K562 (cell line): ENCODE data around the gene DCPS. TPM values are rescaled to one million over a fixed set of nuclear protein-coding genes. Genes with fewer than 3 reads are reported as not detected.

Source experiments
- EP400 ChIP-seq: fragments of 450-650 bp; IDR thresholded peaks from 2 replicates; pipeline ENCODE4 v1.6.1; 2017; ENCODE audit warnings: antibody characterized with exemption, mild to moderate bottlenecking, moderate library complexity
- FOSL1 ChIP-seq: fragments of 200-800 bp; sonication (Bioruptor generic); conservative IDR thresholded peaks from 2 replicates; pipeline ENCODE4 v1.6.1; 2016; ENCODE audit warnings: missing genetic modification characterization, missing compliant biosample characterization
- NFE2 ChIP-seq: IDR thresholded peaks from 2 replicates; pipeline ENCODE4 v1.6.1; 2014; ENCODE audit warnings: antibody characterized with exemption, low read depth
- NR2C1 ChIP-seq, 2 experiments: fragments of 450-650 bp; IDR thresholded peaks; 2 replicates each; pipeline ENCODE4 v1.6.1; 2017; ENCODE audit warnings: mild to moderate bottlenecking in 2 of 2, antibody characterized with exemption in 1 of 2, inconsistent platforms in 1 of 2, missing compliant biosample characterization in 1 of 2, missing genetic modification characterization in 1 of 2
- OTX1 ChIP-seq: fragments of 450-650 bp; formaldehyde crosslinking; IDR thresholded peaks from 2 replicates; pipeline ENCODE4 v1.4.0; 2022; ENCODE audit warnings: mild to moderate bottlenecking
- PHB2 ChIP-seq: fragments of 450-650 bp; IDR thresholded peaks from 2 replicates; pipeline ENCODE4 v1.6.1; 2017; ENCODE audit warnings: low read depth
- POLR2G ChIP-seq: fragments of 200-400 bp; formaldehyde crosslinking; IDR thresholded peaks from 2 replicates; pipeline ENCODE4 v1.6.1; 2017; ENCODE audit warnings: low read depth, mild to moderate bottlenecking, antibody characterized with exemption, low read length, moderate library complexity
- RREB1 ChIP-seq: fragments of 250-450 bp; sonication (Bioruptor Pico); IDR thresholded peaks from 2 replicates; pipeline ENCODE4 v1.4.0; 2020
- SIN3A ChIP-seq, 2 experiments: fragments of 150-350 bp in 1 of 2; IDR thresholded peaks; 2 replicates each; pipeline ENCODE4 v1.6.1; 2011 to 2016; ENCODE audit warnings: borderline replicate concordance in 2 of 2, low read depth in 2 of 2, low read length in 2 of 2, mild to moderate bottlenecking in 2 of 2, moderate library complexity in 2 of 2; ENCODE audit not compliant: control insufficient read depth in 1 of 2
- THAP12 ChIP-seq: fragments of 250-450 bp; sonication (Bioruptor Pico); IDR thresholded peaks from 2 replicates; pipeline ENCODE4 v1.9.0; 2021; ENCODE audit warnings: mild to moderate bottlenecking, inconsistent platforms
- YBX1 ChIP-seq: fragments of 450-650 bp; IDR thresholded peaks from 2 replicates; pipeline ENCODE4 v1.7.1; 2016; ENCODE audit warnings: mild to moderate bottlenecking
- ZNF395 ChIP-seq: fragments of 200-800 bp; sonication (Bioruptor generic); IDR thresholded peaks from 2 replicates; pipeline ENCODE4 v1.6.1; 2017; ENCODE audit warnings: missing genetic modification characterization, missing compliant biosample characterization
- ZNF436 ChIP-seq: fragments of 250-450, 450-650 bp; sonication (Bioruptor Pico); formaldehyde crosslinking; IDR thresholded peaks from 2 replicates; pipeline ENCODE4 v1.7.0; 2020; ENCODE audit warnings: mild to moderate bottlenecking
- ZNF77 ChIP-seq: fragments of 250-450 bp; sonication (Bioruptor Pico); IDR thresholded peaks from 2 replicates; pipeline ENCODE4 v1.5.0; 2020
- polyA plus RNA-seq, 8 experiments: library from polyadenylated mRNA; depleted of rRNA in 4 of 8; stranded (reverse) in 5 of 8; unstranded in 3 of 8; fragments of >200 nt; fragmentation: Nextera tagmentation in 2 of 8; fragmentation: Illumina TruSeq in 1 of 8; extraction: Ambion mirVana in 2 of 8; extraction: Trizol in 1 of 8; gene quantifications; 2 replicates each; pipeline versions ENCODE4 v1.2.1 to v1.2.3, GENCODE V29; 2011 to 2014; ENCODE audit warnings: inconsistent platforms in 1 of 8, missing spikeins in 1 of 8
- total RNA-seq, 7 experiments: library from RNA; depleted of rRNA in 6 of 7; stranded (reverse); fragments of >200 nt in 6 of 7; fragmentation: Illumina TruSeq in 2 of 7; extraction: Trizol in 2 of 7; gene quantifications; 2 replicates each; pipeline versions ENCODE4 v1.2.1 to v1.2.3, GENCODE V29; 2011 to 2021; ENCODE audit warnings: low replicate concordance in 1 of 7
- TF ChIP-seq, protein P1 (sequence below): fragments of 450-650 bp; IDR thresholded peaks from one replicate; pipeline ENCODE4 v1.6.1; 2018; ENCODE audit warnings: mild to moderate bottlenecking, moderate library complexity; ENCODE audit not compliant: partially characterized antibody
- TF ChIP-seq, protein P2 (sequence below): fragments of 450-650 bp; IDR thresholded peaks from 2 replicates; pipeline ENCODE4 v1.6.1; 2016; ENCODE audit warnings: missing biosample characterization, missing genetic modification characterization

The DCPS gene
- total and polyA plus RNA-seq, 9 of the 15 experiments (the other 6 are each of a cell fraction or from before 2014, with no cell fraction given): 8.7 to 38.1 (median 17.9) TPM

GRCh38 chr11:126355324-126355925 is 51.6 kb downstream of the DCPS start, which contains the start of gene ST3GAL4 (continued):
- TF ChIP-seq RREB1 (CRISPR knock-in tag): no peak
- TF ChIP-seq, protein P1, sequence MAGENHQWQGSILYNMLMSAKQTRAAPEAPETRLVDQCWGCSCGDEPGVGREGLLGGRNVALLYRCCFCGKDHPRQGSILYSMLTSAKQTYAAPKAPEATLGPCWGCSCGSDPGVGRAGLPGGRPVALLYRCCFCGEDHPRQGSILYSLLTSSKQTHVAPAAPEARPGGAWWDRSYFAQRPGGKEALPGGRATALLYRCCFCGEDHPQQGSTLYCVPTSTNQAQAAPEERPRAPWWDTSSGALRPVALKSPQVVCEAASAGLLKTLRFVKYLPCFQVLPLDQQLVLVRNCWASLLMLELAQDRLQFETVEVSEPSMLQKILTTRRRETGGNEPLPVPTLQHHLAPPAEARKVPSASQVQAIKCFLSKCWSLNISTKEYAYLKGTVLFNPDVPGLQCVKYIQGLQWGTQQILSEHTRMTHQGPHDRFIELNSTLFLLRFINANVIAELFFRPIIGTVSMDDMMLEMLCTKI: no peak
- TF ChIP-seq ZNF77 (CRISPR knock-in tag): no peak
- peak; percentile 82 for TF ChIP-seq POLR2G
- TF ChIP-seq YBX1: no peak
- peak in 1 of 2 experiments; percentile 37; a peak in 1 of 4 replicates for TF ChIP-seq SIN3A (IDR thresholded peaks at IDR 0.05; ENCODE audit: borderline replicate concordance in 2 of 2, control insufficient read depth in 1 of 2, low read depth in 2 of 2, low read length in 2 of 2)
- TF ChIP-seq ZNF436 (CRISPR knock-in tag): no peak
- TF ChIP-seq OTX1 (CRISPR knock-in tag): 0 out of 2 replicates have a peak, but pooled peaks have one; percentile 11
- TF ChIP-seq FOSL1 (tag): no peak
- no peak for TF ChIP-seq ZNF395 (CRISPR knock-in tag)
- no peak for TF ChIP-seq THAP12 (CRISPR knock-in tag)
- TF ChIP-seq NFE2: no peak
- no peak for TF ChIP-seq PHB2
- TF ChIP-seq EP400: peak; percentile 51; the same call in 1 of the 2 replicates
- TF ChIP-seq, protein P2, sequence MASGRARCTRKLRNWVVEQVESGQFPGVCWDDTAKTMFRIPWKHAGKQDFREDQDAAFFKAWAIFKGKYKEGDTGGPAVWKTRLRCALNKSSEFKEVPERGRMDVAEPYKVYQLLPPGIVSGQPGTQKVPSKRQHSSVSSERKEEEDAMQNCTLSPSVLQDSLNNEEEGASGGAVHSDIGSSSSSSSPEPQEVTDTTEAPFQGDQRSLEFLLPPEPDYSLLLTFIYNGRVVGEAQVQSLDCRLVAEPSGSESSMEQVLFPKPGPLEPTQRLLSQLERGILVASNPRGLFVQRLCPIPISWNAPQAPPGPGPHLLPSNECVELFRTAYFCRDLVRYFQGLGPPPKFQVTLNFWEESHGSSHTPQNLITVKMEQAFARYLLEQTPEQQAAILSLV (tag): no peak
- no peak for TF ChIP-seq NR2C1 (IDR thresholded peaks at IDR 0.05)
- TF ChIP-seq NR2C1 (tag; IDR thresholded peaks at IDR 0.05): no peak
